K562 (cell line): Measurements from ENCODE around the gene EVL. TPM values are rescaled to one million over a fixed set of nuclear protein-coding genes. Genes with fewer than 3 reads are reported as not detected.

Source experiments
- ATAC-seq: fragments of 200-7000 bp; cut with Tn5 transposase; 3 replicates; pipeline ENCODE4 v1.9.1; 2020; ENCODE audit warnings: moderate library complexity
- BruUV-seq: library from RNA; stranded (reverse); fragments of 400-500 nt; replicated peaks from 2 replicates; lab custom pipeline; 2021; lab: Mats Ljungman, UMichigan
- CTCF ChIA-PET: fragments of 300-600 bp; formaldehyde crosslinking; extraction: SDS; loops from one replicate; lab custom pipeline; 2021; ENCODE audit warnings: low intra/inter-chr PET ratio; lab: Yijun Ruan, JAX
- POLR2A ChIA-PET: fragments of 300-600, 350-650 bp; sonication (Branson Sonifier 250); formaldehyde crosslinking; extraction: SDS; loops from one replicate; lab custom pipeline; 2021; ENCODE audit warnings: antibody characterized with exemption, inconsistent platforms; lab: Yijun Ruan, JAX
- DNase-seq, 4 experiments: peaks; one replicate each; pipeline versions ENCODE4 v3.0.0 to v3.0.0-alpha.2; 2011 to 2018; ENCODE audit warnings: low spot score in 3 of 4, mixed read lengths in 3 of 4; ENCODE audit errors: extremely low read depth in 1 of 4
- FAIRE-seq: peaks from 2 replicates; lab custom pipeline; 2011; peaks lifted over from hg19 to GRCh38; lab: Jason Lieb, UNC
- H2AFZ ChIP-seq: 2 replicates; pipeline ENCODE4 v1.6.0; 2011; ENCODE audit warnings: low read depth, low read length, control low read depth, inconsistent platforms
- H3K27ac ChIP-seq: fragments of 200-600 bp; 3 replicates; pipeline ENCODE4 v1.8.0; 2011; ENCODE audit warnings: low read depth, mild to moderate bottlenecking, control low read depth, inconsistent platforms, low read length, moderate library complexity, mixed read lengths; ENCODE audit errors: extremely low read depth
- H3K27me3 ChIP-seq, 2 experiments: fragments of 300-600 bp in 1 of 2; 2 replicates in 1 of 2; 3 replicates in 1 of 2; pipeline versions ENCODE4 v1.6.0 to v1.8.0; 2011; ENCODE audit warnings: inconsistent platforms in 2 of 2, low read length in 2 of 2, mild to moderate bottlenecking in 1 of 2, mixed read lengths in 1 of 2, moderate library complexity in 1 of 2; ENCODE audit not compliant: control insufficient read depth in 2 of 2, insufficient read depth in 2 of 2
- H3K36me3 ChIP-seq: fragments of 300-600 bp; 3 replicates; pipeline ENCODE4 v1.8.0; 2011; ENCODE audit warnings: mild to moderate bottlenecking, low read length, inconsistent platforms; ENCODE audit not compliant: control insufficient read depth, insufficient read depth
- H3K4me1 ChIP-seq, 2 experiments: fragments of 200-600 bp in 1 of 2; replicated peaks in 1 of 2; 2 replicates in 1 of 2; 3 replicates in 1 of 2; pipeline versions ENCODE4 v1.5.1 to v1.8.0; 2011; ENCODE audit warnings: inconsistent platforms in 2 of 2, low read length in 2 of 2, mild to moderate bottlenecking in 1 of 2, mixed read lengths in 1 of 2, moderate library complexity in 1 of 2; ENCODE audit not compliant: control insufficient read depth in 2 of 2, insufficient read depth in 2 of 2
- H3K4me2 ChIP-seq: 2 replicates; pipeline ENCODE4 v1.6.1; 2011; ENCODE audit warnings: low read length, control low read depth, inconsistent platforms, mixed read lengths; ENCODE audit not compliant: insufficient read depth
- H3K4me3 ChIP-seq: fragments of 200-600 bp; sonication (generic), shearing (Covaris generic); 2 replicates; pipeline ENCODE4 v1.5.1; 2016; ENCODE audit warnings: control low read depth, inconsistent platforms
- H3K79me2 ChIP-seq: fragments of 200-600 bp; 3 replicates; pipeline ENCODE4 v1.8.0; 2011; ENCODE audit warnings: low read length, inconsistent platforms; ENCODE audit not compliant: control insufficient read depth, insufficient read depth
- H3K9ac ChIP-seq, 2 experiments: 2 replicates each; pipeline versions ENCODE4 v1.6.0 to v1.6.1; 2011; ENCODE audit warnings: low read depth in 2 of 2, low read length in 2 of 2, control low read depth in 1 of 2, inconsistent platforms in 1 of 2, mild to moderate bottlenecking in 1 of 2, mixed read lengths in 1 of 2; ENCODE audit not compliant: insufficient read depth in 1 of 2
- H3K9me1 ChIP-seq: one replicate; pipeline ENCODE4 v1.6.0; 2011; ENCODE audit warnings: inconsistent platforms, mild to moderate bottlenecking, low read length, moderate library complexity; ENCODE audit not compliant: control insufficient read depth, insufficient read depth
- H3K9me3 ChIP-seq: replicated peaks from 2 replicates; pipeline ENCODE4 v1.5.1; 2011; ENCODE audit warnings: low read depth, low read length, inconsistent platforms; ENCODE audit not compliant: control insufficient read depth, insufficient read depth
- H4K20me1 ChIP-seq: replicated peaks from 2 replicates; pipeline ENCODE4 v1.6.1; 2011; ENCODE audit warnings: low read length, inconsistent platforms, mixed read lengths; ENCODE audit not compliant: control insufficient read depth, insufficient read depth
- ATF1 ChIP-seq, 2 experiments: fragments of 450-650 bp in 1 of 2; IDR thresholded peaks; 2 replicates each; pipeline ENCODE4 v1.6.1; 2016; ENCODE audit warnings: missing compliant biosample characterization in 1 of 2, missing genetic modification characterization in 1 of 2
- CBFA2T3 ChIP-seq: fragments of 450-650 bp; IDR thresholded peaks from 2 replicates; pipeline ENCODE4 v1.6.1; 2017
- ETV1 ChIP-seq: fragments of 450-650 bp; conservative IDR thresholded peaks from 2 replicates; pipeline ENCODE4 v1.6.1; 2016; ENCODE audit warnings: missing genetic modification characterization, control low read depth, low read depth, missing compliant biosample characterization
- FOXM1 ChIP-seq, 2 experiments: fragments of 450-650 bp in 1 of 2; sonication (generic) in 1 of 2; formaldehyde crosslinking in 1 of 2; IDR thresholded peaks; 2 replicates each; pipeline versions ENCODE4 v1.6.1 to v1.9.0; 2017 to 2022; ENCODE audit warnings: low read depth in 2 of 2, mild to moderate bottlenecking in 2 of 2, missing genetic modification reagents in 1 of 2, moderate library complexity in 1 of 2
- HOXB6 ChIP-seq: fragments of 250-450 bp; sonication (Bioruptor Pico); IDR thresholded peaks from 2 replicates; pipeline ENCODE4 v1.5.1; 2022; ENCODE audit warnings: mild to moderate bottlenecking, borderline replicate concordance
- PHF8 ChIP-seq: fragments of 200-600 bp; sonication (generic); IDR thresholded peaks from 2 replicates; pipeline ENCODE4 v1.6.1; 2012; ENCODE audit warnings: mixed run types, mild to moderate bottlenecking, inconsistent platforms, low read length, moderate library complexity, borderline replicate concordance
- RFX1 ChIP-seq: fragments of 450-650 bp; IDR thresholded peaks from 2 replicates; pipeline ENCODE4 v1.6.1; 2016; ENCODE audit warnings: mild to moderate bottlenecking, moderate library complexity
- TAF9B ChIP-seq: fragments of 450-650 bp; IDR thresholded peaks from 2 replicates; pipeline ENCODE4 v1.6.1; 2018; ENCODE audit warnings: mild to moderate bottlenecking; ENCODE audit not compliant: partially characterized antibody
- ZNF507 ChIP-seq: conservative IDR thresholded peaks from 2 replicates; pipeline ENCODE4 v1.6.1; 2017; ENCODE audit warnings: missing genetic modification characterization, missing compliant biosample characterization
- WGBS: fragments of 100-300 bp; shearing (Covaris generic); methylation state at CpG from one replicate; pipeline ENCODE4 v1.1.6; 2016; ENCODE audit warnings: low coverage, mixed read lengths; ENCODE audit not compliant: insufficient coverage; ENCODE audit errors: missing lambda C conversion rate; 5-methylcytosine and 5-hydroxymethylcytosine counted together
- in situ Hi-C: fragments of 300-500 bp; cut with MboI; formaldehyde crosslinking; loops from 4 replicates; pipeline ENCODE4 v1.15.0; 2018; ENCODE audit warnings: inconsistent platforms, mixed read lengths
- intact Hi-C: fragments of 100-400 bp; cut with micrococcal nuclease; formaldehyde crosslinking; loops from 2 replicates; pipeline ENCODE4 v1.14.2; 2022
- polyA plus RNA-seq, 8 experiments: library from polyadenylated mRNA; depleted of rRNA in 4 of 8; stranded (reverse) in 5 of 8; unstranded in 3 of 8; fragments of >200 nt; fragmentation: Nextera tagmentation in 2 of 8; fragmentation: Illumina TruSeq in 1 of 8; extraction: Ambion mirVana in 2 of 8; extraction: Trizol in 1 of 8; gene quantifications; 2 replicates each; pipeline versions ENCODE4 v1.2.1 to v1.2.3, GENCODE V29; 2011 to 2014; ENCODE audit warnings: inconsistent platforms in 1 of 8, missing spikeins in 1 of 8
- total RNA-seq, 7 experiments: library from RNA; depleted of rRNA in 6 of 7; stranded (reverse); fragments of >200 nt in 6 of 7; fragmentation: Illumina TruSeq in 2 of 7; extraction: Trizol in 2 of 7; gene quantifications; 2 replicates each; pipeline versions ENCODE4 v1.2.1 to v1.2.3, GENCODE V29; 2011 to 2021; ENCODE audit warnings: low replicate concordance in 1 of 7
- TF ChIP-seq, protein P1 (sequence below): fragments of 250-450 bp; sonication (Bioruptor Pico); IDR thresholded peaks from 2 replicates; pipeline ENCODE4 v1.8.0; 2021; ENCODE audit warnings: moderate library complexity, mild to moderate bottlenecking, inconsistent platforms
- TF ChIP-seq, protein P2 (sequence below): sonication (generic); formaldehyde crosslinking; IDR thresholded peaks from 2 replicates; pipeline ENCODE4 v1.9.0; 2022; ENCODE audit warnings: mild to moderate bottlenecking, missing genetic modification reagents
- TF ChIP-seq, protein P3 (sequence below): fragments of 450-650 bp; IDR thresholded peaks from one replicate; pipeline ENCODE4 v1.6.1; 2018; ENCODE audit warnings: mild to moderate bottlenecking, moderate library complexity; ENCODE audit not compliant: partially characterized antibody

The EVL gene
- total and polyA plus RNA-seq, 9 of the 15 experiments (the other 6 are each of a cell fraction or from before 2014, with no cell fraction given): 2.9 to 43.4 (median 23.9) TPM

DNA sequence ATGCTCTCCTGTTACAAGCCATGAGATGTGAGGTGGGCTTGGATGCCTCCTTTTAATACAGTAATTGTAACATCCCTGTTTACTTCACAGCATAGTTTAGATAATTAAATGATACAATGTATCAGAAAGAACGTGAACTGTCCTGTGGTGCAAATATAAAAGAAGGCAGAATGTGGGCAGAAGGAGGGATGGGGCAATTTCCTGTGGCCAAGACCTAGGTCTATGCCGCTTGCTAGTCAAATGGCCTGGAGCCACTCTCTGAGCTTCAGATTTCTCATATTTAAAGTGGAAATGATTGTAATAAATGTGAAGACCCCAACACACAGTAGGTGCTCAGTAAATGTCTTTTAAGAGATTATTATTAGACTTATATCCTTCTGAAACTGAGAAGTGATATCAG, 24.0 kb upstream of the EVL start (continued):
- no peak for TF ChIP-seq ETV1 (tag)
- TF ChIP-seq, protein P1, sequence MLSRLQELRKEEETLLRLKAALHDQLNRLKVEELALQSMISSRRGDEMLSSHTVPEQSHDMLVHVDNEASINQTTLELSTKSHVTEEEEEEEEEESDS (CRISPR knock-in tag): no peak
- no peak for TF ChIP-seq CBFA2T3
- TF ChIP-seq, protein P2, sequence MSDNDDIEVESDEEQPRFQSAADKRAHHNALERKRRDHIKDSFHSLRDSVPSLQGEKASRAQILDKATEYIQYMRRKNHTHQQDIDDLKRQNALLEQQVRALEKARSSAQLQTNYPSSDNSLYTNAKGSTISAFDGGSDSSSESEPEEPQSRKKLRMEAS (CRISPR knock-in tag): no peak
- no peak for TF ChIP-seq PHF8
- TF ChIP-seq, protein P3, sequence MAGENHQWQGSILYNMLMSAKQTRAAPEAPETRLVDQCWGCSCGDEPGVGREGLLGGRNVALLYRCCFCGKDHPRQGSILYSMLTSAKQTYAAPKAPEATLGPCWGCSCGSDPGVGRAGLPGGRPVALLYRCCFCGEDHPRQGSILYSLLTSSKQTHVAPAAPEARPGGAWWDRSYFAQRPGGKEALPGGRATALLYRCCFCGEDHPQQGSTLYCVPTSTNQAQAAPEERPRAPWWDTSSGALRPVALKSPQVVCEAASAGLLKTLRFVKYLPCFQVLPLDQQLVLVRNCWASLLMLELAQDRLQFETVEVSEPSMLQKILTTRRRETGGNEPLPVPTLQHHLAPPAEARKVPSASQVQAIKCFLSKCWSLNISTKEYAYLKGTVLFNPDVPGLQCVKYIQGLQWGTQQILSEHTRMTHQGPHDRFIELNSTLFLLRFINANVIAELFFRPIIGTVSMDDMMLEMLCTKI: no peak
- TF ChIP-seq HOXB6 (CRISPR knock-in tag): no peak
- no peak for TF ChIP-seq TAF9B
- TF ChIP-seq, all 486 proteins: peak for 0

DNA sequence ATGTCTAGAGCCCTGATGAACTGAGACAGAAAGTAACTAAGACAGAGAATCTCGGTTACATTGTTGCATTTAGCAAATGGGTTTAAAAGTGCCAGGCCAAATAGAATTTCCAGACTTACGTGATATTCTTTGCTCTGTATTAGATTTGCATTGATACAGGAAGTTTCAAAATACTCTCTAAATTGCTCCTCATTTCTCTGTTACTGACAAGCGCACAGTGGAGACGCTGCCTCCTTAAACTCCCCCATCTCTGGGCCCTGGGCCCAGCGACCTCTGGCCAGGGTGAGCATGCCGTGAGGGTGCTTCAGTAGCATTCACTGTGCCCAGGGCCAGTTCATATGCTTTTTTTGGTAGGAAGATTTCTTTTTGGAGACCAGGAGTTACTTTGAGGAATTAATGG, 22.9 kb upstream of the EVL start:
- in situ Hi-C loops: no loop called here
- no TSS peak for BruUV-seq
- Histone ChIP-seq H4K20me1 (no peaks in the 10 kb centered on the region), H3K4me1 (peaks cover 3 to 7% of the 10 kb centered on the region in 2 experiments; a peak in 2 of 5 replicates), H3K36me3 (no peaks in the 10 kb centered on the region; the same call in 2 of the 3 replicates), H3K79me2 (no peaks in the 10 kb centered on the region), H3K9me1 (no peaks in the 10 kb centered on the region), H3K4me3 (no peak overlapping the region), H3K9me3 (no peaks in the 10 kb centered on the region), H2AFZ (no peak overlapping the region), H3K27ac (no peak overlapping the region), H3K9ac (no peak overlapping the region), H3K27me3 (no peaks in the 10 kb centered on the region), H3K4me2 (no peak overlapping the region)
- intact Hi-C loops: no loop called here
- ChIA-PET CTCF (no interaction called here), POLR2A (interaction anchor here (1.4 kb wide), 1 partner anchor 9 kb away, joined by 3 read pairs; no protein-coding TSS in a partner anchor)
- WGBS: 54% methylated on average over 6 of the region's 6 CpGs
- DNase-seq (no peak), FAIRE-seq (no peak), ATAC-seq (no peak)
- no peak for TF ChIP-seq ZNF507 (tag)
- TF ChIP-seq FOXM1 (IDR thresholded peaks at IDR 0.05; ENCODE audit: low read depth): no peak
- TF ChIP-seq FOXM1 (CRISPR knock-in tag; IDR thresholded peaks at IDR 0.05; ENCODE audit: low read depth): no peak
- TF ChIP-seq ATF1 (CRISPR knock-in tag; IDR thresholded peaks at IDR 0.05): no peak
- no peak for TF ChIP-seq ATF1 (tag; IDR thresholded peaks at IDR 0.05)
- TF ChIP-seq RFX1: no peak
- TF ChIP-seq, all 486 proteins: peak for 0
